Astrocyte (in vitro differentiated cells and primary cell): ENCODE measurements around the gene SYNM. TPM values are rescaled to one million over a fixed set of nuclear protein-coding genes. Genes with fewer than 3 reads are reported as not detected.

Experiments
- DNase-seq: peaks from one replicate; pipeline ENCODE4 v3.0.0-alpha.2; 2010; ENCODE audit warnings: low read depth
- FAIRE-seq: peaks from 2 replicates; lab custom pipeline; 2011; peaks lifted over from hg19 to GRCh38; lab: Jason Lieb, UNC
- H2AFZ ChIP-seq: 2 replicates; pipeline ENCODE4 v1.6.0; 2012; ENCODE audit warnings: low read depth, low read length, inconsistent platforms
- H3K27ac ChIP-seq: 2 replicates; pipeline ENCODE4 v1.5.1; 2011; ENCODE audit warnings: low read depth, low read length, inconsistent platforms
- H3K27me3 ChIP-seq: 2 replicates; pipeline ENCODE4 v1.6.0; 2011; ENCODE audit warnings: low read length, inconsistent platforms; ENCODE audit not compliant: insufficient read depth
- H3K36me3 ChIP-seq: 2 replicates; pipeline ENCODE4 v1.5.1; 2011; ENCODE audit warnings: low read length, inconsistent platforms; ENCODE audit not compliant: insufficient read depth
- H3K4me1 ChIP-seq: 2 replicates; pipeline ENCODE4 v1.5.1; 2011; ENCODE audit warnings: low read length, inconsistent platforms; ENCODE audit not compliant: insufficient read depth
- H3K4me2 ChIP-seq: 2 replicates; pipeline ENCODE4 v1.6.0; 2012; ENCODE audit warnings: low read length, inconsistent platforms
- H3K4me3 ChIP-seq: 2 replicates; pipeline ENCODE4 v1.5.1; 2011; ENCODE audit warnings: low read depth, mild to moderate bottlenecking, low read length, inconsistent platforms; ENCODE audit not compliant: insufficient read depth
- H3K79me2 ChIP-seq: 2 replicates; pipeline ENCODE4 v1.6.0; 2012; ENCODE audit warnings: mild to moderate bottlenecking, low read length, inconsistent platforms; ENCODE audit not compliant: insufficient read depth
- H3K9ac ChIP-seq: 2 replicates; pipeline ENCODE4 v1.6.0; 2012; ENCODE audit warnings: mild to moderate bottlenecking, low read length, inconsistent platforms
- H3K9me3 ChIP-seq: 2 replicates; pipeline ENCODE4 v1.5.1; 2012; ENCODE audit warnings: low read depth, mild to moderate bottlenecking, low read length, inconsistent platforms; ENCODE audit not compliant: insufficient read depth
- H4K20me1 ChIP-seq: 2 replicates; pipeline ENCODE4 v1.6.0; 2012; ENCODE audit warnings: low read length, inconsistent platforms; ENCODE audit not compliant: insufficient read depth
- H3K27ac Mint-ChIP-seq: one replicate; pipeline ENCODE4 v1.8.0; 2021; ENCODE audit warnings: mild to moderate bottlenecking, mixed read lengths; ENCODE audit not compliant: unreplicated experiment
- H3K27me3 Mint-ChIP-seq: one replicate; pipeline ENCODE4 v1.8.0; 2021; ENCODE audit warnings: low read depth, mixed read lengths; ENCODE audit not compliant: unreplicated experiment
- H3K36me3 Mint-ChIP-seq: one replicate; pipeline ENCODE4 v1.8.0; 2021; ENCODE audit warnings: low read depth, mixed read lengths; ENCODE audit not compliant: unreplicated experiment
- H3K4me1 Mint-ChIP-seq: one replicate; pipeline ENCODE4 v1.8.0; 2021; ENCODE audit warnings: low read depth, mixed read lengths; ENCODE audit not compliant: unreplicated experiment
- H3K4me3 Mint-ChIP-seq: one replicate; pipeline ENCODE4 v1.8.0; 2021; ENCODE audit warnings: mild to moderate bottlenecking, moderate library complexity, mixed read lengths; ENCODE audit not compliant: unreplicated experiment
- H3K9me3 Mint-ChIP-seq: one replicate; pipeline ENCODE4 v1.8.0; 2021; ENCODE audit warnings: mild to moderate bottlenecking, mixed read lengths; ENCODE audit not compliant: unreplicated experiment
- CTCF ChIP-seq: IDR thresholded peaks from 2 replicates; pipeline ENCODE4 v1.5.1; 2011; ENCODE audit warnings: low read depth, mild to moderate bottlenecking, inconsistent platforms, low read length, moderate library complexity; ENCODE audit not compliant: insufficient read depth
- EZH2 ChIP-seq: IDR thresholded peaks from 2 replicates; pipeline ENCODE4 v1.6.1; 2012; ENCODE audit warnings: mild to moderate bottlenecking, low read length, inconsistent platforms; ENCODE audit not compliant: insufficient read depth
- total RNA-seq: library from RNA; stranded (reverse); gene quantifications from 2 replicates; pipeline ENCODE4 v1.2.1, GENCODE V29; 2021

The SYNM gene
- total RNA-seq, 1 donor from 2014 or later = 9.7 TPM

- Histone ChIP-seq H3K9me3 (no peaks in the 10 kb centered on the region), H3K79me2 (no peaks in the 10 kb centered on the region), H3K27ac (no peak overlapping the region), H4K20me1 (no peaks in the 10 kb centered on the region), H3K27me3 (no peaks in the 10 kb centered on the region), H3K4me2 (no peak overlapping the region), H3K36me3 (no peaks in the 10 kb centered on the region), H3K4me3 (no peak overlapping the region), H2AFZ (no peak overlapping the region), H3K9ac (no peak overlapping the region), H3K4me1 (peaks cover 33% of the 10 kb centered on the region)
- Mint-ChIP-seq H3K27ac (no peak overlapping the region), H3K4me1 (peaks cover 59% of the 10 kb centered on the region), H3K27me3 (no peaks in the 10 kb centered on the region), H3K9me3 (peaks cover 2% of the 10 kb centered on the region), H3K36me3 (peaks cover 16% of the 10 kb centered on the region), H3K4me3 (no peak overlapping the region)
- DNase-seq (no peak), FAIRE-seq (no peak)
- TF ChIP-seq CTCF (no peak), EZH2 (no peak)
Measured at GRCh38 chr15:99121207-99121606, 16.3 kb downstream of the SYNM start.

GRCh38 chr15:99121691-99122410 is 17.0 kb downstream of the SYNM start:
- no peaks in the 10 kb centered on the region for H3K36me3 ChIP-seq
- Mint-ChIP-seq H3K4me1 (peaks cover 65% of the 10 kb centered on the region), H3K4me3 (no peak overlapping the region), H3K9me3 (peaks cover 2% of the 10 kb centered on the region), H3K36me3 (peaks cover 13% of the 10 kb centered on the region), H3K27ac (peak overlapping the region; percentile 30), H3K27me3 (no peaks in the 10 kb centered on the region)
- no peaks in the 10 kb centered on the region for H3K79me2 ChIP-seq
- no peak overlapping the region for H3K9ac ChIP-seq
- TF ChIP-seq CTCF = no peak
- no peak overlapping the region for H3K4me3 ChIP-seq
- no peak overlapping the region for H3K27ac ChIP-seq
- H3K27me3 ChIP-seq = no peaks in the 10 kb centered on the region
- no peaks in the 10 kb centered on the region for H3K9me3 ChIP-seq
- H3K4me1 ChIP-seq = peaks cover 36% of the 10 kb centered on the region
- DNase-seq = no peak
- no peak overlapping the region for H3K4me2 ChIP-seq
- no peak overlapping the region for H2AFZ ChIP-seq
- no peak for FAIRE-seq
- no peaks in the 10 kb centered on the region for H4K20me1 ChIP-seq
